GM18505 (cell line): ENCODE measurements around the gene LRSAM1.

ENCODE experiments used
- ATAC-seq: cut with Tn5 transposase; IDR thresholded peaks from one replicate; pipeline ENCODE4 v1.9.1; 2021; ENCODE audit not compliant: unreplicated experiment
- POLR2A ChIP-seq: IDR thresholded peaks from 4 replicates; pipeline ENCODE4 v1.6.1; 2011; ENCODE audit warnings: borderline replicate concordance; ENCODE audit not compliant: insufficient read depth, insufficient read length; ENCODE audit errors: extremely low read depth

Gene LRSAM1

DNA sequence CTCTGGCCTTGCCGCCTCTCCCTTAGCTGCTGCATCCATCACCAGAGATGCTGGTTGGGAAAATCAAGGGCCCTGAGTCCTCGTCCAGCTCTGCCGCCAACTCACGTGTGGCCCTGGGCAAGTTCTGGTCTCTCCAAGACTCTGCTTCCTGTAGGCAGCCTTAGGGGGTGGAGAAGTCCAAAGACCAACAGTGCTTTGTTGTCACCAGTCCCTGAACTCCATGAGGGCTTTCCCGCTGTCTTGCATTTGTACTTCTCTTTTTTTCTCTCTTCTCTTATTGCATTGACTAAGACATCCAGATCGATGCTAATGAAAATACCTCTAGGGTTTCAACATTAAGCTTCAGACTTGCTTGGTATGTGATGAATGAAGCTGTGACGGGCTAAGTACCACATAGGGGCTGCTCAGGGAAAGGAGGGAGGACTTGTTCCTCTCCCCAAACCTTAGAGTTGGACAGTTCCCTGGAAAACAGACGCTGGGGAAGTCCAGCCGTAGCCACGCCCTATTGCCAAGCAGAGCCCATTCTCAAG lies 97.1 kb downstream of the LRSAM1 start:
- no peak for ATAC-seq

DNA sequence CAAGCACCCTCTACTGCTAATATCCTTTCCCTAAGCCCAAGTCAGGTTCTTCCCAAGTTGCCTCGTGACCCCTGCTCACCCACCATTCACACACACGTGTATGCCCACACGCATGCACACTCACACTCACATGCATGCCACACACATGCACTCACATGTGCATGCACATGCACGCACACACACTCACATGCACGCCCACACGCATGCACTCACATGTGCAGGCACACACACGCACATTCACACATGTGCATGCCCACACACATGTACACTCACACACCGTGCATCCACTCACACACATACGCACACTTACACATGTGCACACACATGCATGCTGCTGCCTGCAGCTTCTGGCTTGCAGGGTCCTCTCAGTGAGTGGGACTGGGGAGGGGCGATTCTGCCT lies 97.9 kb downstream of the LRSAM1 start:
- TF ChIP-seq POLR2A = no peak
- ATAC-seq = no peak

More for the DNA sequence above, 97.1 kb downstream of the LRSAM1 start:
- no peak for TF ChIP-seq POLR2A

DNA sequence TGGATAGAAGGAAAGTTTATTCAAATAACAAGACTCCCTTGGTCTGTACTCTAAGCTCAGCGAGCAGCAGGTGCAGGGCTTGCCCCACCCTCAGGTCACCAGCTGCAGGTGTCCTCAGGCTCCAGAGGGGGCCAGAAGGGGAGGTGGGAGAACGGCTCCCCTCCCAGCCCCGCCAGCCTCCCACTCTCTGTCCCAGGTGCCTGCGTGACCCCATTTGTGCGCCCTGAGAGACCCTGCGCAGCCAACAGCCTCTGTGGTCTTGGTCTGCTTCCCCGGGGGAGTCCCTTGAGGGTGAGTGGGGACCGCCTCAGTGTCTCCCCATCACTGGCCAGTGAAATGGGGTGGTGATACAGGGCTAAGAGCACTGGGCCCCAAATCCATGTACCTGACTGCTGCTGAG lies 98.4 kb downstream of the LRSAM1 start:
- no peak for ATAC-seq
- TF ChIP-seq POLR2A = no peak

DNA sequence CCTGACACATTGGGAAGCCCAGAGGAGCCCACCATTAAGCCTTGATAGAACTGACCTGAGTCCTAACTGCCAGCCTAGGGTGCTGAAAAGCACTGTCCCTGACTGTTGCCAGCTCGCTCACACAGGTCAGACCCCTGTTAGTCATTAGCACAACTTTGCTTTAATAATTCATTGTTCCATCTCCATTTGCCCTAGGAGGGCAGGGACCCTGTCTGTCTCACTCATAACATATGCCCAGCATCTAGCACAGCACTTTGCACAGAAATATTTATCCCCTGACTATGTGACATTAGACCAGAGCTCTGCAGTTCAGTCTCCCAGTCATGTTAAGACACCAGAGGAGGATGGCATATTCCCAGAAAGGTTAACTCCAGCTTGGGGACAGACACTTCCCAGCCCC lies 99.0 kb downstream of the LRSAM1 start:
- ATAC-seq = no peak
- TF ChIP-seq POLR2A = no peak

DNA sequence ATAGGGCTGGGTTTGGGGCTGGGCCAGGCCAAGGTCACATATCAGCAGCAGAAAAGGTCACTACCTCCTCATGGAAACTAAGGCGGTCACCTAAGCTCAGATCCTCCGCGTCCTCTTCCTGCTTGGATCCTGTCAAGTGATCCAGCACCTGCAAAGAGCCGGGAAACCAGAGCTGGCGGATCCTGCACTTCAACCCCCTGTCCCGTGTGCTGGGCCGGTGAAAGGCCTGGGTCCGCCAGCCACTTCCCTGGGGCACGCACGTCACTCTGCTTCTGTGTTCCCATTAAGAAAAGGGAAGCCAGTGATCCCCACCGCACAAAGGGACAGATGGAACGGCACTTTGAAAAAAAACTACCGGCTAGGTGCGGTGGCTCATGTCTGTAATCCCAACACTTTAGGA lies 99.4 kb downstream of the LRSAM1 start:
- TF ChIP-seq POLR2A = no peak
- ATAC-seq = no peak
